DOHH2 (cell line): ENCODE data around the gene API5.

Experiments used
- CTCF ChIP-seq: fragments of 200-600 bp; sonication (generic); IDR thresholded peaks from one replicate; pipeline ENCODE4 v1.5.1; 2014; ENCODE audit warnings: antibody characterized with exemption, mild to moderate bottlenecking, low read depth, low read length; ENCODE audit not compliant: poor library complexity, severe bottlenecking
- EZH2phosphoT487 ChIP-seq: fragments of 200-600 bp; sonication (generic); IDR thresholded peaks from 2 replicates; pipeline ENCODE4 v1.6.1; 2017; ENCODE audit warnings: borderline replicate concordance, mild to moderate bottlenecking, antibody characterized with exemption, low read length, moderate library complexity, mixed read lengths

DNA sequence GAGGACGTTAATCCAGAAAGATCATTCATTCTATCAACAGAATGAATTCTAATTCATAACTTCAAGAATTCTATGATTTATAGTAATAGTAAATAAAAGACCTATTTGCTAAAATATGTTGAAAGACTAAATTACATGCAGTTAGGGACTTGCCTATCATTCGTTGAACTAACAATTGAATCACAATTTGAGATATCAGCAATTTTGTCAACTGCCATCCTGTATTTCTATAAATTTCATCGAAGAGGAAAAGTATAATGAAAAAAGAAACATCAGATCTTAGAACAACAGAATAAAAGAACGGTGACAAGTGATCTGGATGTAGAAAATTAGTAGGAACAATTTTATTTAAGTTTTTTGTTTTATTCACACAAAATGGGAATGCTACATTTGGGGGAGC, 42.5 kb downstream of the API5 start:
- TF ChIP-seq CTCF (no peak), EZH2phosphoT487 (no peak)
